ENCODE results near the gene COPB1. TPM values are rescaled to one million over a fixed set of nuclear protein-coding genes. Genes with fewer than 3 reads are reported as not detected.

Gene COPB1
- total RNA-seq, 4 donors from 2014 or later, result 60.9 to 118 (median 102) TPM

- Histone ChIP-seq H3K27me3 (no peaks in the 10 kb centered on the region), H3K4me1 (peaks cover 0 to 9% (median 0%) of the 10 kb centered on the region in 3 donors), H3K4me3 (no peak overlapping the region), H3K36me3 (peaks cover 0 to 18% (median 0%) of the 10 kb centered on the region in 3 donors), H3K9me3 (no peaks in the 10 kb centered on the region), H3K27ac (no peak overlapping the region)
- 78 to 80% methylated on average over 1 of the region's 1 CpG for WGBS, 2 donors
- intact Hi-C loops (cut with DNase I), result no loop called here
- TF ChIP-seq POLR2A (IDR thresholded peaks at IDR 0.05) (no peak), CTCF (IDR thresholded peaks at IDR 0.05) (no peak)
- DNase-seq, result no peak
Observed at GRCh38 chr11:14449302-14449714, 50.3 kb downstream of the COPB1 start.

- 50 to 91% methylated on average over 1 of the region's 1 CpG for WGBS, 2 donors
- Histone ChIP-seq H3K27ac (no peak overlapping the region), H3K9me3 (no peaks in the 10 kb centered on the region), H3K27me3 (no peaks in the 10 kb centered on the region), H3K4me1 (peaks cover 0 to 9% (median 0%) of the 10 kb centered on the region in 3 donors), H3K4me3 (no peak overlapping the region), H3K36me3 (peaks cover 0 to 18% (median 0%) of the 10 kb centered on the region in 3 donors)
- TF ChIP-seq POLR2A (IDR thresholded peaks at IDR 0.05), result no peak
- TF ChIP-seq CTCF (IDR thresholded peaks at IDR 0.05), result no peak
- intact Hi-C loops (cut with DNase I), result no loop called here
- no peak for DNase-seq
Observed at GRCh38 chr11:14448240-14448639, 51.4 kb downstream of the COPB1 start.

- peaks cover 0 to 9% (median 0%) of the 10 kb centered on the region in 3 donors for H3K4me1 ChIP-seq
- no peak overlapping the region for H3K4me3 ChIP-seq
- intact Hi-C loops (cut with DNase I), result no loop called here
- no peaks in the 10 kb centered on the region for H3K27me3 ChIP-seq
- H3K27ac ChIP-seq, result no peak overlapping the region
- H3K36me3 ChIP-seq, result peaks cover 0 to 7% (median 0%) of the 10 kb centered on the region in 3 donors
- no peak for DNase-seq
- no peaks in the 10 kb centered on the region for H3K9me3 ChIP-seq
- TF ChIP-seq CTCF (IDR thresholded peaks at IDR 0.05), result no peak
- no peak for TF ChIP-seq POLR2A (IDR thresholded peaks at IDR 0.05)
Observed at GRCh38 chr11:14446701-14447169, 52.9 kb downstream of the COPB1 start.

GRCh38 chr11:14445542-14446530 lies 53.8 kb downstream of the COPB1 start:
- TF ChIP-seq POLR2A (IDR thresholded peaks at IDR 0.05) (no peak), CTCF (IDR thresholded peaks at IDR 0.05) (no peak)
- H3K4me1 ChIP-seq, result peaks cover 0 to 9% (median 0%) of the 10 kb centered on the region in 3 donors
- no peaks in the 10 kb centered on the region for H3K36me3 ChIP-seq
- no peaks in the 10 kb centered on the region for H3K9me3 ChIP-seq
- no peak overlapping the region for H3K4me3 ChIP-seq
- no peak overlapping the region for H3K27ac ChIP-seq
- DNase-seq, result no peak
- WGBS, 2 donors, result 56 to 83% methylated on average over 1 to 2 of the region's 2 CpGs
- no peaks in the 10 kb centered on the region for H3K27me3 ChIP-seq
- intact Hi-C loops (cut with DNase I), result no loop called here
